H9 (cell line): ENCODE data around the gene PTCH1. TPM values are rescaled to one million over a fixed set of nuclear protein-coding genes. Genes with fewer than 3 reads are reported as not detected.

Experiments
- DNase-seq: peaks from one replicate; pipeline ENCODE4 v3.0.0-alpha.2; 2017
- H2AFZ ChIP-seq: one replicate; pipeline ENCODE4 v1.6.1; 2013; ENCODE audit warnings: mild to moderate bottlenecking, low read length, control low read depth, moderate library complexity
- H2AK5ac ChIP-seq: 2 replicates; pipeline ENCODE4 v1.6.1; 2013; ENCODE audit warnings: low read length, control low read depth, mixed read lengths; ENCODE audit not compliant: insufficient read length
- H2BK120ac ChIP-seq: one replicate; pipeline ENCODE4 v1.6.1; 2013; ENCODE audit warnings: low read depth, mild to moderate bottlenecking, low read length, control low read depth, inconsistent platforms; ENCODE audit not compliant: poor library complexity, severe bottlenecking
- H2BK12ac ChIP-seq: 2 replicates; pipeline ENCODE4 v1.6.1; 2013; ENCODE audit warnings: low read length, control low read depth, mixed read lengths, low read depth; ENCODE audit not compliant: insufficient read length
- H2BK15ac ChIP-seq: 2 replicates; pipeline ENCODE4 v1.6.1; 2013; ENCODE audit warnings: low read depth, low read length, control low read depth
- H2BK20ac ChIP-seq: one replicate; pipeline ENCODE4 v1.6.1; 2013; ENCODE audit warnings: low read depth, mild to moderate bottlenecking, low read length, control low read depth, inconsistent platforms; ENCODE audit not compliant: poor library complexity, severe bottlenecking
- H2BK5ac ChIP-seq: 2 replicates; pipeline ENCODE4 v1.6.1; 2013; ENCODE audit warnings: low read length, control low read depth, mixed read lengths; ENCODE audit not compliant: insufficient read length
- H3K14ac ChIP-seq: 2 replicates; pipeline ENCODE4 v1.6.1; 2013; ENCODE audit warnings: low read length, control low read depth; ENCODE audit not compliant: insufficient read depth
- H3K18ac ChIP-seq: 2 replicates; pipeline ENCODE4 v1.6.1; 2013; ENCODE audit warnings: low read depth, mild to moderate bottlenecking, mixed read lengths, low read length, control low read depth; ENCODE audit not compliant: insufficient read length
- H3K23ac ChIP-seq: 2 replicates; pipeline ENCODE4 v1.6.1; 2013; ENCODE audit warnings: low read length, control low read depth, mixed read lengths, low read depth; ENCODE audit not compliant: insufficient read length
- H3K23me2 ChIP-seq: 2 replicates; pipeline ENCODE4 v1.6.1; 2013; ENCODE audit warnings: low read depth, mild to moderate bottlenecking, mixed read lengths, low read length, control low read depth; ENCODE audit not compliant: insufficient read length, poor library complexity, severe bottlenecking
- H3K27ac ChIP-seq: 2 replicates; pipeline ENCODE4 v1.5.1; 2013; ENCODE audit warnings: low read length, control low read depth, mixed read lengths, low read depth; ENCODE audit not compliant: insufficient read length
- H3K27me3 ChIP-seq: 2 replicates; pipeline ENCODE4 v1.6.1; 2013; ENCODE audit warnings: low read length, control low read depth, inconsistent platforms; ENCODE audit not compliant: insufficient read depth
- H3K4ac ChIP-seq: 2 replicates; pipeline ENCODE4 v1.6.1; 2013; ENCODE audit warnings: low read depth, mild to moderate bottlenecking, control low read depth, inconsistent platforms, low read length, moderate library complexity
- H3K4me1 ChIP-seq: 2 replicates; pipeline ENCODE4 v1.6.1; 2013; ENCODE audit warnings: low read length, control low read depth, inconsistent platforms; ENCODE audit not compliant: insufficient read depth
- H3K4me2 ChIP-seq: 2 replicates; pipeline ENCODE4 v1.6.1; 2013; ENCODE audit warnings: low read length, control low read depth, mixed read lengths; ENCODE audit not compliant: insufficient read length, insufficient read depth
- H3K56ac ChIP-seq: 2 replicates; pipeline ENCODE4 v1.6.1; 2013; ENCODE audit warnings: low read depth, mild to moderate bottlenecking, mixed read lengths, low read length, control low read depth; ENCODE audit not compliant: insufficient read length
- H3K79me1 ChIP-seq: 2 replicates; pipeline ENCODE4 v1.6.1; 2013; ENCODE audit warnings: low read depth, mild to moderate bottlenecking, moderate library complexity, low read length, control low read depth, inconsistent platforms; ENCODE audit not compliant: insufficient read depth, poor library complexity, severe bottlenecking
- H3K79me2 ChIP-seq: 2 replicates; pipeline ENCODE4 v1.6.1; 2013; ENCODE audit warnings: low read length, control low read depth, inconsistent platforms; ENCODE audit not compliant: insufficient read depth
- H3K9ac ChIP-seq: 2 replicates; pipeline ENCODE4 v1.6.1; 2013; ENCODE audit warnings: low read length, control low read depth, mixed read lengths; ENCODE audit not compliant: insufficient read length; ENCODE audit errors: extremely low read depth
- H3K9me3 ChIP-seq: one replicate; pipeline ENCODE4 v1.6.1; 2013; ENCODE audit warnings: low read depth, low read length, inconsistent platforms; ENCODE audit not compliant: control insufficient read depth
- H3T11ph ChIP-seq: one replicate; pipeline ENCODE4 v1.6.1; 2013; ENCODE audit warnings: mild to moderate bottlenecking, low read length, control low read depth, inconsistent platforms
- H4K20me1 ChIP-seq: one replicate; pipeline ENCODE4 v1.6.1; 2013; ENCODE audit not compliant: control insufficient read depth, insufficient read length, insufficient read depth
- H4K5ac ChIP-seq: 2 replicates; pipeline ENCODE4 v1.6.1; 2013; ENCODE audit warnings: low read depth, mild to moderate bottlenecking, mixed read lengths, low read length, control low read depth; ENCODE audit not compliant: insufficient read length
- H4K8ac ChIP-seq: replicated peaks from 2 replicates; pipeline ENCODE4 v1.6.1; 2013; ENCODE audit warnings: low read length, control low read depth, mixed read lengths, low read depth; ENCODE audit not compliant: insufficient read length
- H4K91ac ChIP-seq: 2 replicates; pipeline ENCODE4 v1.6.1; 2013; ENCODE audit warnings: low read depth, mild to moderate bottlenecking, moderate library complexity, mixed read lengths, low read length, control low read depth; ENCODE audit not compliant: insufficient read length
- H3K27ac Mint-ChIP-seq, 3 experiments: 2 replicates in 2 of 3; 3 replicates in 1 of 3; pipeline ENCODE4 v1.8.0; 2020 to 2021; ENCODE audit warnings: mixed read lengths in 3 of 3, mild to moderate bottlenecking in 1 of 3, moderate library complexity in 1 of 3
- H3K27me3 Mint-ChIP-seq: 2 replicates; pipeline ENCODE4 v1.8.0; 2021; ENCODE audit warnings: low read depth, mild to moderate bottlenecking, moderate library complexity, mixed read lengths
- H3K36me3 Mint-ChIP-seq, 3 experiments: 2 replicates in 2 of 3; 3 replicates in 1 of 3; pipeline ENCODE4 v1.8.0; 2020 to 2021; ENCODE audit warnings: low read depth in 3 of 3, mixed read lengths in 3 of 3; ENCODE audit not compliant: insufficient read depth in 1 of 3
- H3K4me1 Mint-ChIP-seq, 2 experiments: 2 replicates each; pipeline ENCODE4 v1.8.0; 2020; ENCODE audit warnings: mixed read lengths in 2 of 2
- H3K4me3 Mint-ChIP-seq, 2 experiments: 2 replicates in 1 of 2; 3 replicates in 1 of 2; pipeline ENCODE4 v1.8.0; 2020 to 2021; ENCODE audit warnings: mild to moderate bottlenecking in 2 of 2, mixed read lengths in 2 of 2, moderate library complexity in 1 of 2
- H3K9me3 Mint-ChIP-seq, 2 experiments: 2 replicates in 1 of 2; 3 replicates in 1 of 2; pipeline ENCODE4 v1.8.0; 2020; ENCODE audit warnings: mild to moderate bottlenecking in 2 of 2, mixed read lengths in 2 of 2, moderate library complexity in 1 of 2
- CTCF ChIP-seq: fragments of 200-600 bp; sonication (generic); conservative IDR thresholded peaks from 3 replicates; pipeline ENCODE4 v1.8.0; 2021; ENCODE audit warnings: antibody characterized with exemption, mild to moderate bottlenecking
- WGBS: extraction: QIAGEN DNeasy Blood & Tissue Kit; methylation state at CpG from one replicate; pipeline ENCODE4 v1.1.7; 2013; ENCODE audit warnings: missing lambda C conversion rate, low lambda C conversion rate, mixed read lengths; ENCODE audit not compliant: insufficient read length; ENCODE audit errors: extremely low coverage; 5-methylcytosine and 5-hydroxymethylcytosine counted together
- total RNA-seq: library from RNA; stranded (reverse); gene quantifications from 2 replicates; pipeline ENCODE4 v1.2.1, GENCODE V29; 2021

Gene PTCH1
- total RNA-seq, 1 experiment from 2014 or later = 9.1 TPM

GRCh38 chr9:95497772-95498171, 19.0 kb downstream of the PTCH1 start:
- Histone ChIP-seq H4K8ac (no peak overlapping the region), H3K27ac (no peak overlapping the region), H4K5ac (no peak overlapping the region), H3K56ac (no peak overlapping the region), H2BK20ac (no peak overlapping the region), H3K79me2 (no peaks in the 10 kb centered on the region; the same call in 1 of the 2 replicates), H3K23ac (no peak overlapping the region), H3K4ac (no peak overlapping the region), H3K23me2 (no peaks in the 10 kb centered on the region), H3K9me3 (no peaks in the 10 kb centered on the region), H3K14ac (no peak overlapping the region), H3K27me3 (no peaks in the 10 kb centered on the region), H2BK5ac (no peak overlapping the region), H2BK15ac (no peak overlapping the region), H4K91ac (no peak overlapping the region), H3K4me1 (peaks cover 21% of the 10 kb centered on the region), H3K4me2 (no peak overlapping the region), H3K18ac (no peak overlapping the region), H3K9ac (no peak overlapping the region), H3T11ph (no peak overlapping the region), H2AFZ (no peak overlapping the region), H2AK5ac (no peak overlapping the region), H2BK120ac (no peak overlapping the region), H2BK12ac (no peak overlapping the region), H4K20me1 (no peaks in the 10 kb centered on the region), H3K79me1 (no peaks in the 10 kb centered on the region)
- peaks cover 16% of the 10 kb centered on the region for H3K27me3 Mint-ChIP-seq
- no CpG with 5 or more reads among the region's 3 CpGs for WGBS
- no peaks in the 10 kb centered on the region for H3K9me3 Mint-ChIP-seq
- no peak overlapping the region; a peak in 1 of 7 replicates for H3K27ac Mint-ChIP-seq
- peaks cover 55 to 58% of the 10 kb centered on the region in 2 experiments for H3K4me1 Mint-ChIP-seq
- H3K36me3 Mint-ChIP-seq = peaks cover 0 to 4% (median 0%) of the 10 kb centered on the region in 3 experiments; a peak in 4 of 7 replicates
- peak overlapping the region in 1 of 2 experiments; percentile 2; a peak in 1 of 5 replicates for H3K4me3 Mint-ChIP-seq
- TF ChIP-seq CTCF = no peak
- no peak for DNase-seq
